ENCODE results near the gene MATCAP1. TPM values are rescaled to one million over a fixed set of nuclear protein-coding genes. Genes with fewer than 3 reads are reported as not detected.
A peak's percentile ranks its signal among the peaks of the same experiment; 100 is the strongest.

MATCAP1 gene
- polyA plus RNA-seq, 1 of the 3 experiments (the other 2 are of a cell fraction): 68.5 TPM

GRCh38 chr16:67226295-67226803 lies 42.6 kb upstream of the MATCAP1 start:
- Histone ChIP-seq H3K9me3 (no peaks in the 10 kb centered on the region), H3K9ac (peak overlapping the region; percentile 83), H3K9me2 (no peaks in the 10 kb centered on the region), H3F3A (replicated peaks; ENCODE audit: insufficient read depth) (peaks cover 21% of the 10 kb centered on the region), H4K20me1 (ENCODE audit: insufficient read depth) (no peaks in the 10 kb centered on the region), H3K36me3 (replicated peaks in 1 of 2; ENCODE audit: control insufficient read depth in 1 of 2, insufficient read depth in 2 of 2, low read length in 1 of 2) (peaks cover 15 to 34% of the 10 kb centered on the region in 2 experiments), H3K27ac (ENCODE audit: low read depth in 2 of 2, low read length in 1 of 2) (peak overlapping the region; percentile 72 to 83; a peak in 3 of 4 replicates), H2AFZ (ENCODE audit: low read depth) (peak overlapping the region; percentile 72; the same call in 1 of the 2 replicates), H3K27me3 (ENCODE audit: insufficient read depth) (no peaks in the 10 kb centered on the region), H3K79me2 (ENCODE audit: insufficient read depth) (peaks cover 34% of the 10 kb centered on the region), H3K4me1 (ENCODE audit: control insufficient read depth in 1 of 2, insufficient read depth in 2 of 2, low read depth in 1 of 2, low read length in 1 of 2) (peaks cover 0 to 22% of the 10 kb centered on the region in 2 experiments; a peak in 2 of 4 replicates), H3K4me2 (peak overlapping the region; percentile 88), H3K4me3 (ENCODE audit: low read depth in 2 of 2, low read length in 1 of 2) (peak overlapping the region; percentile 92 to 100)
- CTCF ChIA-PET: interaction anchor here (0.7 to 2.9 kb wide), 11 partner anchors 8 to 71 kb away, joined by 3 to 10 read pairs (median 5); partner anchors contain the start of genes NOL3 and SLC9A5
- 10% methylated on average over 9 of the region's 12 CpGs for WGBS (ENCODE audit: low lambda C conversion rate)
- POLR2A ChIA-PET: interaction anchor here (0.6 to 2.2 kb wide), 13 partner anchors 9 to 335 kb away, joined by 3 to 14 read pairs (median 5); partner anchors contain the start of genes E2F4, FHOD1 and SLC9A5
- no peak for TF ChIP-seq RFX5 (IDR thresholded peaks at IDR 0.05; ENCODE audit: low read length)
- peak; percentile 12; the same call in 1 of the 2 replicates for TF ChIP-seq YY1 (IDR thresholded peaks at IDR 0.05; ENCODE audit: low read depth)
- no peak for DNase-seq

GRCh38 chr16:67223992-67224391 lies 40.2 kb upstream of the MATCAP1 start:
- peaks cover 0 to 22% of the 10 kb centered on the region in 2 experiments; a peak in 2 of 4 replicates for H3K4me1 ChIP-seq (ENCODE audit: control insufficient read depth in 1 of 2, insufficient read depth in 2 of 2, low read depth in 1 of 2, low read length in 1 of 2)
- H4K20me1 ChIP-seq (ENCODE audit: insufficient read depth): no peaks in the 10 kb centered on the region
- ChIA-PET CTCF (interaction anchor here (0.9 to 1.3 kb wide), 2 partner anchors 16 to 25 kb away, joined by 4 read pairs; partner anchors contain the start of gene ELMO3), POLR2A (interaction anchor here (1.0 kb wide), 1 partner anchor 21 kb away, joined by 3 read pairs; no protein-coding TSS in a partner anchor)
- H3F3A ChIP-seq (replicated peaks; ENCODE audit: insufficient read depth): peaks cover 12% of the 10 kb centered on the region
- no peak overlapping the region for H2AFZ ChIP-seq (ENCODE audit: low read depth)
- no peaks in the 10 kb centered on the region for H3K9me2 ChIP-seq
- H3K4me3 ChIP-seq (ENCODE audit: low read depth in 2 of 2, low read length in 1 of 2): no peak overlapping the region
- WGBS (ENCODE audit: low lambda C conversion rate): 79% methylated on average over 3 of the region's 3 CpGs
- DNase-seq: no peak
- no peaks in the 10 kb centered on the region for H3K27me3 ChIP-seq (ENCODE audit: insufficient read depth)
- no peak overlapping the region for H3K4me2 ChIP-seq
- peaks cover 11 to 22% of the 10 kb centered on the region in 2 experiments for H3K36me3 ChIP-seq (replicated peaks in 1 of 2; ENCODE audit: control insufficient read depth in 1 of 2, insufficient read depth in 2 of 2, low read length in 1 of 2)
- TF ChIP-seq YY1 (IDR thresholded peaks at IDR 0.05; ENCODE audit: low read depth) (no peak), NRF1 (IDR thresholded peaks at IDR 0.05; ENCODE audit: low read depth, low read length) (no peak), RFX5 (IDR thresholded peaks at IDR 0.05; ENCODE audit: low read length) (no peak), GABPA (IDR thresholded peaks at IDR 0.05; ENCODE audit: low read depth) (no peak), EP300 (IDR thresholded peaks at IDR 0.05; ENCODE audit: borderline replicate concordance in 1 of 2, low read depth in 1 of 2, low read length in 1 of 2) (no peak), RXRA (IDR thresholded peaks at IDR 0.05; ENCODE audit: borderline replicate concordance, low read depth) (no peak), MXI1 (IDR thresholded peaks at IDR 0.05; ENCODE audit: low read depth, low read length) (no peak)
- no peak overlapping the region for H3K9ac ChIP-seq
- no peak overlapping the region for H3K27ac ChIP-seq (ENCODE audit: low read depth in 2 of 2, low read length in 1 of 2)
- no peaks in the 10 kb centered on the region for H3K9me3 ChIP-seq
- H3K79me2 ChIP-seq (ENCODE audit: insufficient read depth): peaks cover 34% of the 10 kb centered on the region

- no peaks in the 10 kb centered on the region for H3K9me3 ChIP-seq
- DNase-seq: peak; percentile 56
- TF ChIP-seq RXRA (IDR thresholded peaks at IDR 0.05; ENCODE audit: borderline replicate concordance, low read depth): no peak
- TF ChIP-seq FOXM1 (IDR thresholded peaks at IDR 0.05; ENCODE audit: low read depth): no peak
- TF ChIP-seq GABPA (IDR thresholded peaks at IDR 0.05; ENCODE audit: low read depth): no peak
- no peak for TF ChIP-seq USF2 (IDR thresholded peaks at IDR 0.05; ENCODE audit: borderline replicate concordance, low read depth, low read length)
- no peak for TF ChIP-seq SMC3 (IDR thresholded peaks at IDR 0.05; ENCODE audit: low read depth, low read length)
- TF ChIP-seq MAX (IDR thresholded peaks at IDR 0.05; ENCODE audit: low read depth): no peak
- TF ChIP-seq MXI1 (IDR thresholded peaks at IDR 0.05; ENCODE audit: low read depth, low read length): no peak
- no peaks in the 10 kb centered on the region for H4K20me1 ChIP-seq (ENCODE audit: insufficient read depth)
- H3K4me2 ChIP-seq: no peak overlapping the region
- peaks cover 0 to 10% of the 10 kb centered on the region in 2 experiments for H3K36me3 ChIP-seq (replicated peaks in 1 of 2; ENCODE audit: control insufficient read depth in 1 of 2, insufficient read depth in 2 of 2, low read length in 1 of 2)
- no peak overlapping the region for H3K9ac ChIP-seq
- H3K9me2 ChIP-seq: no peaks in the 10 kb centered on the region
- H3K4me1 ChIP-seq (ENCODE audit: control insufficient read depth in 1 of 2, insufficient read depth in 2 of 2, low read depth in 1 of 2, low read length in 1 of 2): peaks cover 0 to 10% of the 10 kb centered on the region in 2 experiments; a peak in 1 of 4 replicates
- no peak overlapping the region for H3K4me3 ChIP-seq (ENCODE audit: low read depth in 2 of 2, low read length in 1 of 2)
- H3K79me2 ChIP-seq (ENCODE audit: insufficient read depth): no peaks in the 10 kb centered on the region
- no peaks in the 10 kb centered on the region for H3F3A ChIP-seq (replicated peaks; ENCODE audit: insufficient read depth)
- H2AFZ ChIP-seq (ENCODE audit: low read depth): no peak overlapping the region
- CTCF ChIA-PET: interaction anchor here (1.4 to 2.1 kb wide), 2 partner anchors 10 to 19 kb away, joined by 3 to 5 read pairs; partner anchors contain the start of gene TMEM208
- 88% methylated on average over 18 of the region's 18 CpGs for WGBS (ENCODE audit: low lambda C conversion rate)
- POLR2A ChIA-PET: interaction anchor here (1.0 to 3.0 kb wide), 3 partner anchors 8 to 46 kb away, joined by 3 to 21 read pairs (median 5); partner anchors contain the start of genes NOL3 and TMEM208
- H3K27me3 ChIP-seq (ENCODE audit: insufficient read depth): no peaks in the 10 kb centered on the region
- H3K27ac ChIP-seq (ENCODE audit: low read depth in 2 of 2, low read length in 1 of 2): peak overlapping the region in 1 of 2 experiments; percentile 29; a peak in 2 of 4 replicates
These were observed 33.1 kb upstream of the MATCAP1 start for GRCh38 chr16:67216612-67217490.

Measured in SK-N-SH (cell line).